Measurements from ENCODE around the gene LRRC75A. TPM values are rescaled to one million over a fixed set of nuclear protein-coding genes. Genes with fewer than 3 reads are reported as not detected.
A peak's percentile ranks its signal among the peaks of the same experiment; 100 is the strongest.

The LRRC75A gene
- total and polyA plus RNA-seq, 7 donors, result 2.2 to 40.5 (median 5.7) TPM

DNA sequence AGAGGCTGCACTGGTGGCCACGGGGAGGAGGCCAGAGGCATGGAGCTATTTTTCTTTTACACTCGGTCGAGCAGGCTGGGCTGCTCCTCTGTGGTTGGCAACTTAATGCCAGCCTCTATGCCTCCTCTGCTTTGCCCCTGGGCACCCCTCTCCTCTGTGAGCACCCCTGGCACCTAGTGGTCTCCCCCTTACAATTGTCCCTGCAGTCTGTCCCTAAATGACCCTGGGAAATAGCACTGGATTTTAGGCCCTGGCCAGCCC is 27.0 kb downstream of the LRRC75A start:
- 29 to 68% methylated on average over 3 of the region's 3 CpGs for whole genome bisulfite sequencing, 2 donors
- Histone ChIP-seq H3K27ac (peak overlapping the region in 1 of 4 donors; percentile 39), H3K27me3 (no peaks in the 10 kb centered on the region), H3K4me1 (peaks cover 0 to 16% (median 16%) of the 10 kb centered on the region in 4 donors), H3K4me3 (no peak overlapping the region), H3K36me3 (no peaks in the 10 kb centered on the region), H3K9me3 (no peaks in the 10 kb centered on the region)
- no peak for TF ChIP-seq POLR2A (IDR thresholded peaks at IDR 0.05)
- no peak for TF ChIP-seq EP300 (IDR thresholded peaks at IDR 0.05)
- no peak for TF ChIP-seq POLR2AphosphoS5 (IDR thresholded peaks at IDR 0.05)
- TF ChIP-seq CTCF (IDR thresholded peaks at IDR 0.05), result no peak
- DNase-seq, result no peak
- intact Hi-C loops (cut with DNase I), result no loop called here

DNA sequence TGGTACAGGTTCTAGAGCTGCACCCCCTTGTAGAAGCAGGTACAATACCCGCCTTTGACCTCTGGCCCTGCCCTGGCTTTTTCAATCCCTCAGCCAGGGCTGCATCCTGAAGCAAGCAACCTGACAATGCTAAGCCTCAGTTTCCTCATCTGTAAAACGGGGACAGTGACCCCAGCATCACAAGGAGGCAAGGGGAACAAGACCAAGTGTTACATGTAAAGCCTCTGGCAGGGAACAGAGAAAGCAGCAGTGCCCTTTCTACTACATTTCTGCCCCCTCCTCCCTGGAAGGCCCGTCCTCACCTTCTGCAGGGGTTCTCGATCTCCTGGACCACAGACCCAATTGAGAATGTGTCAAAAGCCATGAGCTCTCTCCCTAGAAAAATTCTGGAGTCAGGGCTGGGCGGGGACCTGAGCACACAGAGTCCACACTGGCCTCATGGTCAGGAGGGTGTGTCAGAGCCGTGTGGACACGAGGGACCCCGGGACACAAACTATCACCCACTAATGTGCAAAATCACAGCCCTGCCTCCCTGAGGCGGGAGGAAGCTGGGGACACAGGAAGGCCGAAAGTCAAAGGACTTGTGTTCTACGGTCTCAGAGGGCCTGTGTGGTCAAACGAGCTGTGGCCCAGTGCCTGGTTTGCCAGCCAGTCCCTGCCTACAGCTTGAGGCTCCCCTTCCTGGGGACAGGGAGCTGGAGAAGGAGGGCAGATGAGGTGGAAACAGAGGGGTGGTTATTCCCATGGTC is 27.5 kb downstream of the LRRC75A start:
- Histone ChIP-seq H3K36me3 (no peaks in the 10 kb centered on the region), H3K27ac (peak overlapping the region in 2 of 4 donors; percentile 16 to 39), H3K4me1 (peaks cover 0 to 16% (median 16%) of the 10 kb centered on the region in 4 donors), H3K9me3 (no peaks in the 10 kb centered on the region), H3K4me3 (no peak overlapping the region), H3K27me3 (no peaks in the 10 kb centered on the region)
- DNase-seq, result no peak
- WGBS, 2 donors, result 27 to 73% methylated on average over 12 of the region's 12 CpGs
- intact Hi-C loops (cut with DNase I), result no loop called here
- no peak for TF ChIP-seq EP300 (IDR thresholded peaks at IDR 0.05)
- no peak for TF ChIP-seq POLR2A (IDR thresholded peaks at IDR 0.05)
- TF ChIP-seq POLR2AphosphoS5 (IDR thresholded peaks at IDR 0.05), result no peak
- no peak for TF ChIP-seq CTCF (IDR thresholded peaks at IDR 0.05)

- no peaks in the 10 kb centered on the region for H3K36me3 ChIP-seq
- WGBS, 2 donors, result 27 to 64% methylated on average over 13 of the region's 13 CpGs
- H3K4me1 ChIP-seq, result peaks cover 0 to 16% (median 16%) of the 10 kb centered on the region in 4 donors
- intact Hi-C loops (cut with DNase I), result no loop called here
- TF ChIP-seq CTCF (IDR thresholded peaks at IDR 0.05) (peak in 2 of 4 experiments; percentile 20 to 54), POLR2A (IDR thresholded peaks at IDR 0.05) (no peak), POLR2AphosphoS5 (IDR thresholded peaks at IDR 0.05) (no peak)
- DNase-seq, result no peak
- no peaks in the 10 kb centered on the region for H3K9me3 ChIP-seq
- no peak overlapping the region for H3K4me3 ChIP-seq
- no peaks in the 10 kb centered on the region for H3K27me3 ChIP-seq
- H3K27ac ChIP-seq, result peak overlapping the region in 3 of 4 donors; percentile 13 to 23 (median 16)
Observed at GRCh38 chr17:16463358-16464302, 28.4 kb downstream of the LRRC75A start.

- TF ChIP-seq CTCF (IDR thresholded peaks at IDR 0.05), result no peak
- no peak for TF ChIP-seq EP300 (IDR thresholded peaks at IDR 0.05)
- no peak for TF ChIP-seq POLR2AphosphoS5 (IDR thresholded peaks at IDR 0.05)
- TF ChIP-seq POLR2A (IDR thresholded peaks at IDR 0.05), result no peak
- H3K9me3 ChIP-seq, result no peaks in the 10 kb centered on the region
- 82 to 90% methylated on average over 20 of the region's 20 CpGs for WGBS, 2 donors
- H3K4me1 ChIP-seq, result peaks cover 0 to 16% (median 16%) of the 10 kb centered on the region in 4 donors
- intact Hi-C loops (cut with DNase I), result no loop called here
- no peak overlapping the region for H3K4me3 ChIP-seq
- no peak for DNase-seq
- H3K27ac ChIP-seq, result no peak overlapping the region
- no peaks in the 10 kb centered on the region for H3K27me3 ChIP-seq
- H3K36me3 ChIP-seq, result no peaks in the 10 kb centered on the region
Observed at GRCh38 chr17:16462070-16462864, 29.7 kb downstream of the LRRC75A start.
